Kidney (tissue), 14 donors: ENCODE data around the gene ZFYVE26. TPM values are rescaled to one million over a fixed set of nuclear protein-coding genes. Genes with fewer than 3 reads are reported as not detected.

ENCODE experiments used
- DNase-seq, 5 donors: peaks; one replicate each; pipeline ENCODE4 v3.0.0-alpha.2; 2013 to 2020
- FAIRE-seq: peaks from 2 replicates; lab custom pipeline; 2012; peaks lifted over from hg19 to GRCh38; lab: Jason Lieb, UNC
- H3K27ac ChIP-seq, 2 donors: one replicate each; pipeline ENCODE4 v1.7.0; 2013; ENCODE audit warnings: low read depth in 2 of 2, low read length in 2 of 2, inconsistent platforms in 1 of 2
- H3K27me3 ChIP-seq: one replicate; pipeline ENCODE4 v1.7.1; 2013; ENCODE audit warnings: low read length, inconsistent platforms; ENCODE audit not compliant: control insufficient read depth, insufficient read depth
- H3K36me3 ChIP-seq, 3 donors: one replicate each; pipeline versions ENCODE4 v1.7.0 to v1.7.1; 2013; ENCODE audit warnings: low read length in 3 of 3, control low read depth in 1 of 3, inconsistent platforms in 1 of 3; ENCODE audit not compliant: insufficient read depth in 3 of 3, control insufficient read depth in 2 of 3
- H3K4me1 ChIP-seq, 3 donors: one replicate each; pipeline versions ENCODE4 v1.7.0 to v1.7.1; 2013; ENCODE audit warnings: low read length in 3 of 3, inconsistent platforms in 1 of 3, low read depth in 1 of 3; ENCODE audit not compliant: control insufficient read depth in 2 of 3, insufficient read depth in 2 of 3
- H3K4me3 ChIP-seq, 3 donors: one replicate each; pipeline versions ENCODE4 v1.7.0 to v1.8.1; 2013; ENCODE audit warnings: low read length in 3 of 3, control low read depth in 1 of 3, inconsistent platforms in 1 of 3
- H3K9ac ChIP-seq, 3 donors: one replicate each; pipeline versions ENCODE4 v1.7.0 to v1.7.1; 2013; ENCODE audit warnings: low read length in 3 of 3, control low read depth in 1 of 3, inconsistent platforms in 1 of 3
- H3K9me3 ChIP-seq, 3 donors: one replicate each; pipeline versions ENCODE4 v1.7.0 to v1.7.1; 2013; ENCODE audit warnings: low read length in 3 of 3, control low read depth in 1 of 3, inconsistent platforms in 1 of 3; ENCODE audit not compliant: control insufficient read depth in 2 of 3, insufficient read depth in 1 of 3
- intact Hi-C: fragments of 100-400 bp; cut with DNase I; formaldehyde crosslinking; loops from one replicate; pipeline ENCODE4 v1.11.1; 2022
- polyA plus RNA-seq: library from polyadenylated mRNA; stranded (reverse); fragments of 350-450 nt; fragmentation: Illumina TruSeq; extraction: RNeasy Lipid Tissue Mini Kit (QIAGEN cat#74804); gene quantifications from one replicate; pipeline ENCODE4 v1.2.3, GENCODE V29; 2014; ENCODE audit warnings: low read depth, low replicate concordance; ENCODE audit not compliant: insufficient read depth
- total RNA-seq: library from RNA; stranded (reverse); fragmentation: NEBNext Ultra II Directional; extraction: Animal tissue kit (Norgen Biotek cat#: 25700); gene quantifications from one replicate; pipeline ENCODE4 v1.2.1, GENCODE V29; 2021
- TF ChIP-seq, protein P1 (sequence below): IDR thresholded peaks from 3 replicates; pipeline ENCODE4 v1.5.1; 2012; ENCODE audit warnings: mild to moderate bottlenecking, moderate library complexity, borderline replicate concordance; ENCODE audit not compliant: insufficient read depth; ENCODE audit errors: extremely low read depth
- donor health status: control.
- donor health status: control.
- donor health status: control.
- donor health status: control.
- donor health status: control.
- donor health status: DM: yes; HTN: yes; CAD: no.
- donor health status: Normal renal cell carcinoma (clear cell type).

ZFYVE26 gene
- total and polyA plus RNA-seq, 2 donors from 2014 or later = 4.2 to 25.3 TPM

DNA sequence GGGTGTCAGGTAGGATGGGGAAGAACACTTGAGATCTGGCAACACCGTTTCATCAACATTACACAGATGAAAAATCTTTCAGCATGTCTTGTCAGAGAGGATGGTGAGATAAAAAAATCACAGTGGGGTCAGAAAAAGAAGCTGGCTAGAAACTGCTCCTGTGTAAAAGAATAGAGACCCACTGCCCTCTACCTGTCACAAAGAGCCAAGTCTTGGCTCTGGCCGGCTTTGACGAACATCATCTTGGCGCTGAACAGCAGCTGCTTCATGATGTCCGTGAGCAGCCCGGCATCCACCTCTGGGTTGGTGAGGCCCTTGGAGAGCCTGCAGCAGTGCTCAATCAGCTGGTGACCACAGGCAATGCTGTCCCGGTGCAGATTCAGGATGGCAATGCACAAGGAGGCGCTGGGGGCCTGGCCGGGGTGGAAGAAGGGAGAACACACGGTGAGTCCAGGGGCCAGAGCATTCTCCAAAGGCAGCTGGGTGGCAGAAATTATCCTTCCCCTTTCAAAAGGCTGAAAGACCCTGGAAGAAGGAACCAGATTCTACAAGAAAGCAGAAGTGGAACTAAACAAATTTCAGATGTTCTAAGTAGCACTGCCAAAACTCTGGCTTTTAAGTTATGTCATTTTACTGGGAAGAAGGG lies 50.2 kb downstream of the ZFYVE26 start:
- TF ChIP-seq, protein P1, sequence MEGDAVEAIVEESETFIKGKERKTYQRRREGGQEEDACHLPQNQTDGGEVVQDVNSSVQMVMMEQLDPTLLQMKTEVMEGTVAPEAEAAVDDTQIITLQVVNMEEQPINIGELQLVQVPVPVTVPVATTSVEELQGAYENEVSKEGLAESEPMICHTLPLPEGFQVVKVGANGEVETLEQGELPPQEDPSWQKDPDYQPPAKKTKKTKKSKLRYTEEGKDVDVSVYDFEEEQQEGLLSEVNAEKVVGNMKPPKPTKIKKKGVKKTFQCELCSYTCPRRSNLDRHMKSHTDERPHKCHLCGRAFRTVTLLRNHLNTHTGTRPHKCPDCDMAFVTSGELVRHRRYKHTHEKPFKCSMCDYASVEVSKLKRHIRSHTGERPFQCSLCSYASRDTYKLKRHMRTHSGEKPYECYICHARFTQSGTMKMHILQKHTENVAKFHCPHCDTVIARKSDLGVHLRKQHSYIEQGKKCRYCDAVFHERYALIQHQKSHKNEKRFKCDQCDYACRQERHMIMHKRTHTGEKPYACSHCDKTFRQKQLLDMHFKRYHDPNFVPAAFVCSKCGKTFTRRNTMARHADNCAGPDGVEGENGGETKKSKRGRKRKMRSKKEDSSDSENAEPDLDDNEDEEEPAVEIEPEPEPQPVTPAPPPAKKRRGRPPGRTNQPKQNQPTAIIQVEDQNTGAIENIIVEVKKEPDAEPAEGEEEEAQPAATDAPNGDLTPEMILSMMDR = no peak
- DNase-seq (no peak), FAIRE-seq (no peak)
- intact Hi-C loops = no loop called here
- no peak overlapping the region for H3K27ac ChIP-seq
- no peak overlapping the region for H3K9ac ChIP-seq
- no peaks in the 10 kb centered on the region for H3K4me1 ChIP-seq
- no peaks in the 10 kb centered on the region for H3K27me3 ChIP-seq
- H3K36me3 ChIP-seq = peaks cover 6 to 67% (median 34%) of the 10 kb centered on the region in 3 donors
- no peak overlapping the region for H3K4me3 ChIP-seq
- H3K9me3 ChIP-seq = no peaks in the 10 kb centered on the region

DNA sequence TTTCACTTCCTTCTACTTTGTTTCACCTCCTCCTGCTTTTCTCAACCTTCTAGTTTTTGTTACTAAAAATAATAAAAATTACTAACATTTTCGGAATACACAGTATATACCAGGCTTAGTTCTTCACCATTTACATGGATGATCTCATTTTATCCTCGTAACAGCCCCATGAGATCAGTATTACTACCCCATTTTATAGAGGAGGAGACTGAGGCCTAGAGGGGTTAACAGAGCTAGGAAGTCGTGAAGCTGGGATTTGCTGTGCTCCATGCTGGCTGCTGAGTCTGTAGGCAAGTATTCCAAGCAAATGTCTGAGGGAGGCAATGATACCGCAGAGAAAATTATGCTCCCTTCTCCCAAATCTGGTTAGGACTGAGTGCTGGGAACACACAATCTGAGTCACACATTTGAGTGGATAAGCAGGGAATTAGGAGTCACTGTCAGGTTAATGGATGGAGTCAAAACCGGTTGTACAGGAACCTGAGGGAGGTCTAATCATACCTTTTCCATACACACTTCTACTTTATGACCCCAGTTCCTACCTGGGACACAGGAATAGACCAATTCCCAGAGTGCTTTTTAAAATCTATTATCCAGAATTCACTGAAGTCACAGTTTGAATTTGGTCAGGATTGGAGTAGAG lies 51.1 kb downstream of the ZFYVE26 start:
- no peak overlapping the region for H3K9ac ChIP-seq
- H3K27ac ChIP-seq = no peak overlapping the region
- no peaks in the 10 kb centered on the region for H3K4me1 ChIP-seq
- no peak overlapping the region for H3K4me3 ChIP-seq
- peaks cover 4 to 67% (median 38%) of the 10 kb centered on the region in 3 donors for H3K36me3 ChIP-seq
- FAIRE-seq = no peak
- H3K9me3 ChIP-seq = no peaks in the 10 kb centered on the region
- TF ChIP-seq, protein P1 = no peak
- no peak for DNase-seq
- H3K27me3 ChIP-seq = no peaks in the 10 kb centered on the region
- intact Hi-C loops = no loop called here

DNA sequence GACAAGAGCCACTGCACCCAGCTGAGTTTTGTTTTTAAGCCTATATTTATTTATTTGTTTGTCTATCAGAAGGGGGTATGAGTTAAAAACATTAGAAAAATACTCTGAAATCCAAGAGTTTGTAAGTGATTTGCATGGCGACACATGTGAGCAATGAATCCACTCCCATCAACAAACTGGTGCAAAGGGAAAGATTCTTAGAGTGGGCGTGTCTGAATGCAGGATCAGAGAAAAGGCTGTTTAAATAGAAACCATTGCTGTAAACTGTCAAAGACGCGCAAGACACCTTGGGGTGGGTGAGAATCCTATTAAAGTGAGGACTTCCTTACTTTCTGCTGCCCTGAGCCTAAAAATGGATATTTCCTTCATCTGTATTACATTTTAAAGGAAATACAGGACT lies 51.9 kb downstream of the ZFYVE26 start:
- FAIRE-seq = no peak
- Histone ChIP-seq H3K4me1 (no peaks in the 10 kb centered on the region), H3K4me3 (no peak overlapping the region), H3K27me3 (no peaks in the 10 kb centered on the region), H3K9me3 (no peaks in the 10 kb centered on the region), H3K36me3 (peaks cover 7 to 67% (median 41%) of the 10 kb centered on the region in 3 donors), H3K9ac (no peak overlapping the region), H3K27ac (no peak overlapping the region)
- TF ChIP-seq, protein P1 = no peak
- DNase-seq = no peak
- intact Hi-C loops = no loop called here
